ENCODE data around the gene DOCK2.
"Not testable (repeated sequence)": the region's sequence is repeated elsewhere in the genome, so short reads cannot be mapped to it uniquely, and the experiment has no call there.

DNA sequence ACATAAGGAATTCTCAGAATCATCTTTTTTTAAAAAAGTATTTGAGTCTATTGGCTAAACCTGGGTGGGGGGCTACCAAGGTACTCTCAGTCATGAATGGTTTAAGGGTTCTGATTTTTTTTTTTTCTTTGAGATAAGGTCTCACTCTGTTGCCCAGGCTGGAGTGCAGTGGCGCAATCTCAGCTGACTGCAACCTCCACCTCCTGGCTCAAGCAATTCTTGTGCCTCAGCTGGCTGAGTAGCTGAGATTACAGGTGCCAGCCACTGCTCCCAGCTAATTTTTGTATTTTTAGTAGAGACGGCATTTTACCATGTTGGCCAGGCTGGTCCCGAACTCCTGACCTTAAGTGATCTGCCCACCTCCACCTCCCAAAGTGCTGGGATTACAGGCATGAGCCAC is 171.8 kb downstream of the DOCK2 start:
- TF ChIP-seq, protein P1, sequence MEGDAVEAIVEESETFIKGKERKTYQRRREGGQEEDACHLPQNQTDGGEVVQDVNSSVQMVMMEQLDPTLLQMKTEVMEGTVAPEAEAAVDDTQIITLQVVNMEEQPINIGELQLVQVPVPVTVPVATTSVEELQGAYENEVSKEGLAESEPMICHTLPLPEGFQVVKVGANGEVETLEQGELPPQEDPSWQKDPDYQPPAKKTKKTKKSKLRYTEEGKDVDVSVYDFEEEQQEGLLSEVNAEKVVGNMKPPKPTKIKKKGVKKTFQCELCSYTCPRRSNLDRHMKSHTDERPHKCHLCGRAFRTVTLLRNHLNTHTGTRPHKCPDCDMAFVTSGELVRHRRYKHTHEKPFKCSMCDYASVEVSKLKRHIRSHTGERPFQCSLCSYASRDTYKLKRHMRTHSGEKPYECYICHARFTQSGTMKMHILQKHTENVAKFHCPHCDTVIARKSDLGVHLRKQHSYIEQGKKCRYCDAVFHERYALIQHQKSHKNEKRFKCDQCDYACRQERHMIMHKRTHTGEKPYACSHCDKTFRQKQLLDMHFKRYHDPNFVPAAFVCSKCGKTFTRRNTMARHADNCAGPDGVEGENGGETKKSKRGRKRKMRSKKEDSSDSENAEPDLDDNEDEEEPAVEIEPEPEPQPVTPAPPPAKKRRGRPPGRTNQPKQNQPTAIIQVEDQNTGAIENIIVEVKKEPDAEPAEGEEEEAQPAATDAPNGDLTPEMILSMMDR (conservative IDR thresholded peaks at IDR 0.05; ENCODE audit: low read length) = not testable (repeated sequence)
- TF ChIP-seq EZH2phosphoT487 (IDR thresholded peaks at IDR 0.05; ENCODE audit: borderline replicate concordance) = not testable (repeated sequence)

Data from Loucy (cell line).